ENCODE measurements around the gene MPO.

MPO gene

GRCh38 chr17:58233543-58233942 is 47.2 kb downstream of the MPO start:
- WGBS, result 85% methylated on average over 3 of the region's 3 CpGs

GRCh38 chr17:58232707-58233156 is 48.0 kb downstream of the MPO start:
- Histone ChIP-seq H2BK120ac (ENCODE audit: low read depth, low read length) (no peak overlapping the region), H3K9me3 (ENCODE audit: control insufficient read depth, low read length) (no peaks in the 10 kb centered on the region), H3K23ac (ENCODE audit: low read length in 2 of 2) (no peak overlapping the region), H3K18ac (ENCODE audit: low read depth in 1 of 2, low read length in 2 of 2) (no peak overlapping the region), H3K4me1 (ENCODE audit: control insufficient read depth, insufficient read depth, low read depth, low read length) (peaks cover 4% of the 10 kb centered on the region), H2BK12ac (ENCODE audit: low read length in 2 of 2) (no peak overlapping the region), H3K4me2 (ENCODE audit: low read length, poor library complexity, severe bottlenecking) (no peak overlapping the region), H3K27me3 (ENCODE audit: control insufficient read depth in 1 of 2, insufficient read depth in 1 of 2, low read length in 2 of 2) (peaks cover 24 to 42% of the 10 kb centered on the region in 2 experiments), H3K36me3 (ENCODE audit: control insufficient read depth in 1 of 2, insufficient read depth in 2 of 2, low read depth in 1 of 2, low read length in 2 of 2) (no peaks in the 10 kb centered on the region), H3K14ac (ENCODE audit: low read length in 2 of 2) (no peak overlapping the region), H3K9ac (ENCODE audit: low read length) (peak overlapping the region; percentile 57), H2AK5ac (ENCODE audit: low read length, severe bottlenecking) (no peak overlapping the region), H2AFZ (ENCODE audit: low read depth, low read length) (no peak overlapping the region), H2BK15ac (ENCODE audit: low read depth, poor library complexity, severe bottlenecking) (no peak overlapping the region), H3K79me1 (replicated peaks; ENCODE audit: low read length, poor library complexity, severe bottlenecking) (no peaks in the 10 kb centered on the region), H3K4ac (ENCODE audit: low read depth in 1 of 2, low read length in 2 of 2) (no peak overlapping the region), H2BK5ac (ENCODE audit: low read depth, low read length, poor library complexity, severe bottlenecking) (no peak overlapping the region), H3K4me3 (ENCODE audit: insufficient read depth in 1 of 2, low read depth in 1 of 2, low read length in 2 of 2) (peak overlapping the region in 1 of 2 experiments; percentile 5), H4K8ac (ENCODE audit: low read length) (no peak overlapping the region), H4K91ac (ENCODE audit: low read length) (no peak overlapping the region), H3K27ac (ENCODE audit: low read length, poor library complexity, severe bottlenecking) (no peak overlapping the region)
- WGBS, result 49% methylated on average over 12 of the region's 12 CpGs
- DNase-seq, result peak; percentile 39

More at GRCh38 chr17:58233543-58233942, 47.2 kb downstream of the MPO start:
- Histone ChIP-seq H3K14ac (ENCODE audit: low read length in 2 of 2) (no peak overlapping the region), H2BK12ac (ENCODE audit: low read length in 2 of 2) (no peak overlapping the region), H4K91ac (ENCODE audit: low read length) (no peak overlapping the region), H3K4me2 (ENCODE audit: low read length, poor library complexity, severe bottlenecking) (no peak overlapping the region), H3K4ac (ENCODE audit: low read depth in 1 of 2, low read length in 2 of 2) (no peak overlapping the region), H2AFZ (ENCODE audit: low read depth, low read length) (no peak overlapping the region), H2BK120ac (ENCODE audit: low read depth, low read length) (no peak overlapping the region), H3K23ac (ENCODE audit: low read length in 2 of 2) (no peak overlapping the region), H3K18ac (ENCODE audit: low read depth in 1 of 2, low read length in 2 of 2) (no peak overlapping the region), H3K27ac (ENCODE audit: low read length, poor library complexity, severe bottlenecking) (no peak overlapping the region), H2BK15ac (ENCODE audit: low read depth, poor library complexity, severe bottlenecking) (no peak overlapping the region), H3K4me3 (ENCODE audit: insufficient read depth in 1 of 2, low read depth in 1 of 2, low read length in 2 of 2) (no peak overlapping the region), H3K27me3 (ENCODE audit: control insufficient read depth in 1 of 2, insufficient read depth in 1 of 2, low read length in 2 of 2) (peaks cover 32 to 47% of the 10 kb centered on the region in 2 experiments), H2AK5ac (ENCODE audit: low read length, severe bottlenecking) (no peak overlapping the region), H4K8ac (ENCODE audit: low read length) (no peak overlapping the region), H3K4me1 (ENCODE audit: control insufficient read depth, insufficient read depth, low read depth, low read length) (peaks cover 4% of the 10 kb centered on the region), H3K9ac (ENCODE audit: low read length) (no peak overlapping the region), H3K36me3 (ENCODE audit: control insufficient read depth in 1 of 2, insufficient read depth in 2 of 2, low read depth in 1 of 2, low read length in 2 of 2) (no peaks in the 10 kb centered on the region), H3K79me1 (replicated peaks; ENCODE audit: low read length, poor library complexity, severe bottlenecking) (no peaks in the 10 kb centered on the region), H2BK5ac (ENCODE audit: low read depth, low read length, poor library complexity, severe bottlenecking) (no peak overlapping the region), H3K9me3 (ENCODE audit: control insufficient read depth, low read length) (no peaks in the 10 kb centered on the region)
- DNase-seq, result no peak

- H2AFZ ChIP-seq (ENCODE audit: low read depth, low read length), result no peak overlapping the region
- no peak overlapping the region for H2BK15ac ChIP-seq (ENCODE audit: low read depth, poor library complexity, severe bottlenecking)
- no peak overlapping the region for H2BK12ac ChIP-seq (ENCODE audit: low read length in 2 of 2)
- H3K79me1 ChIP-seq (replicated peaks; ENCODE audit: low read length, poor library complexity, severe bottlenecking), result no peaks in the 10 kb centered on the region
- H3K27me3 ChIP-seq (ENCODE audit: control insufficient read depth in 1 of 2, insufficient read depth in 1 of 2, low read length in 2 of 2), result peaks cover 18 to 38% of the 10 kb centered on the region in 2 experiments
- peak overlapping the region in 1 of 2 experiments; percentile 25 for H3K4me3 ChIP-seq (ENCODE audit: insufficient read depth in 1 of 2, low read depth in 1 of 2, low read length in 2 of 2)
- no peak overlapping the region for H2BK5ac ChIP-seq (ENCODE audit: low read depth, low read length, poor library complexity, severe bottlenecking)
- H3K9me3 ChIP-seq (ENCODE audit: control insufficient read depth, low read length), result no peaks in the 10 kb centered on the region
- H2BK120ac ChIP-seq (ENCODE audit: low read depth, low read length), result no peak overlapping the region
- H3K4me1 ChIP-seq (ENCODE audit: control insufficient read depth, insufficient read depth, low read depth, low read length), result peaks cover 4% of the 10 kb centered on the region
- H4K91ac ChIP-seq (ENCODE audit: low read length), result no peak overlapping the region
- H3K27ac ChIP-seq (ENCODE audit: low read length, poor library complexity, severe bottlenecking), result no peak overlapping the region
- WGBS, result 38% methylated on average over 2 of the region's 2 CpGs
- DNase-seq, result no peak
- H3K4ac ChIP-seq (ENCODE audit: low read depth in 1 of 2, low read length in 2 of 2), result no peak overlapping the region
- no peak overlapping the region for H2AK5ac ChIP-seq (ENCODE audit: low read length, severe bottlenecking)
- no peak overlapping the region for H3K4me2 ChIP-seq (ENCODE audit: low read length, poor library complexity, severe bottlenecking)
- no peak overlapping the region for H3K23ac ChIP-seq (ENCODE audit: low read length in 2 of 2)
- no peaks in the 10 kb centered on the region for H3K36me3 ChIP-seq (ENCODE audit: control insufficient read depth in 1 of 2, insufficient read depth in 2 of 2, low read depth in 1 of 2, low read length in 2 of 2)
- H3K14ac ChIP-seq (ENCODE audit: low read length in 2 of 2), result no peak overlapping the region
- no peak overlapping the region for H4K8ac ChIP-seq (ENCODE audit: low read length)
- H3K18ac ChIP-seq (ENCODE audit: low read depth in 1 of 2, low read length in 2 of 2), result no peak overlapping the region
- peak overlapping the region; percentile 57 for H3K9ac ChIP-seq (ENCODE audit: low read length)
Observed at GRCh38 chr17:58231641-58232040, 49.1 kb downstream of the MPO start.

- Histone ChIP-seq H3K4me1 (ENCODE audit: control insufficient read depth, insufficient read depth, low read depth, low read length) (peaks cover 4% of the 10 kb centered on the region), H3K36me3 (ENCODE audit: control insufficient read depth in 1 of 2, insufficient read depth in 2 of 2, low read depth in 1 of 2, low read length in 2 of 2) (no peaks in the 10 kb centered on the region), H3K4me3 (ENCODE audit: insufficient read depth in 1 of 2, low read depth in 1 of 2, low read length in 2 of 2) (no peak overlapping the region), H4K91ac (ENCODE audit: low read length) (no peak overlapping the region), H3K4me2 (ENCODE audit: low read length, poor library complexity, severe bottlenecking) (no peak overlapping the region), H3K23ac (ENCODE audit: low read length in 2 of 2) (no peak overlapping the region), H3K9ac (ENCODE audit: low read length) (no peak overlapping the region), H3K79me1 (replicated peaks; ENCODE audit: low read length, poor library complexity, severe bottlenecking) (no peaks in the 10 kb centered on the region), H3K18ac (ENCODE audit: low read depth in 1 of 2, low read length in 2 of 2) (no peak overlapping the region), H2BK120ac (ENCODE audit: low read depth, low read length) (no peak overlapping the region), H3K4ac (ENCODE audit: low read depth in 1 of 2, low read length in 2 of 2) (no peak overlapping the region), H3K27me3 (ENCODE audit: control insufficient read depth in 1 of 2, insufficient read depth in 1 of 2, low read length in 2 of 2) (peaks cover 6 to 21% of the 10 kb centered on the region in 2 experiments), H4K8ac (ENCODE audit: low read length) (no peak overlapping the region), H3K14ac (ENCODE audit: low read length in 2 of 2) (no peak overlapping the region), H2AFZ (ENCODE audit: low read depth, low read length) (no peak overlapping the region), H2AK5ac (ENCODE audit: low read length, severe bottlenecking) (no peak overlapping the region), H3K9me3 (ENCODE audit: control insufficient read depth, low read length) (no peaks in the 10 kb centered on the region), H3K27ac (ENCODE audit: low read length, poor library complexity, severe bottlenecking) (no peak overlapping the region), H2BK12ac (ENCODE audit: low read length in 2 of 2) (no peak overlapping the region), H2BK15ac (ENCODE audit: low read depth, poor library complexity, severe bottlenecking) (no peak overlapping the region), H2BK5ac (ENCODE audit: low read depth, low read length, poor library complexity, severe bottlenecking) (no peak overlapping the region)
- no peak for DNase-seq
- WGBS, result 93% methylated on average over 4 of the region's 4 CpGs
Observed at GRCh38 chr17:58229881-58230280, 50.9 kb downstream of the MPO start.
